SK-N-SH (cell line): Measurements from ENCODE around the gene BICC1. TPM values are rescaled to one million over a fixed set of nuclear protein-coding genes. Genes with fewer than 3 reads are reported as not detected.

Experiments
- CTCF ChIA-PET: fragments of 300-600, 350-600 bp; formaldehyde crosslinking; extraction: SDS; loops from one replicate; lab custom pipeline; 2021; lab: Yijun Ruan, JAX
- POLR2A ChIA-PET: fragments of 350-600 bp; sonication (Branson Sonifier 250); formaldehyde crosslinking; extraction: SDS; loops from one replicate; lab custom pipeline; 2020; ENCODE audit warnings: antibody characterized with exemption, inconsistent platforms; lab: Yijun Ruan, JAX
- DNase-seq: peaks from one replicate; pipeline ENCODE4 v3.0.0; 2012
- H2AFZ ChIP-seq: fragments of 200-600 bp; sonication (generic); 2 replicates; pipeline ENCODE4 v1.8.1; 2016; ENCODE audit warnings: antibody characterized with exemption, mild to moderate bottlenecking, low read depth
- H3F3A ChIP-seq: fragments of 200-600 bp; sonication (generic); replicated peaks from 2 replicates; pipeline ENCODE3; 2016; ENCODE audit warnings: antibody characterized with exemption, mild to moderate bottlenecking; ENCODE audit not compliant: insufficient read depth
- H3K27ac ChIP-seq, 2 experiments: fragments of 200-500 bp in 1 of 2; fragments of 200-600 bp in 1 of 2; sonication (Bioruptor generic) in 1 of 2; sonication (generic), shearing (Covaris generic) in 1 of 2; 2 replicates each; pipeline versions ENCODE4 v1.5.1 to v1.6.1; 2014 to 2016; ENCODE audit warnings: low read depth in 2 of 2, inconsistent platforms in 1 of 2, low read length in 1 of 2, mild to moderate bottlenecking in 1 of 2, mixed read lengths in 1 of 2
- H3K27me3 ChIP-seq: fragments of 200-600 bp; sonication (generic), shearing (Covaris generic); 2 replicates; pipeline ENCODE4 v1.6.1; 2016; ENCODE audit warnings: mixed run types; ENCODE audit not compliant: insufficient read depth
- H3K36me3 ChIP-seq, 2 experiments: fragments of 200-500 bp in 1 of 2; fragments of 200-600 bp in 1 of 2; sonication (Bioruptor generic) in 1 of 2; sonication (generic) in 1 of 2; replicated peaks in 1 of 2; 2 replicates each; pipeline versions ENCODE3 to v1.5.1; 2014 to 2016; ENCODE audit warnings: low read length in 1 of 2, mild to moderate bottlenecking in 1 of 2; ENCODE audit not compliant: insufficient read depth in 2 of 2, control insufficient read depth in 1 of 2
- H3K4me1 ChIP-seq, 2 experiments: fragments of 200-500 bp in 1 of 2; fragments of 200-600 bp in 1 of 2; sonication (Bioruptor generic) in 1 of 2; sonication (generic), shearing (Covaris generic) in 1 of 2; 2 replicates each; pipeline versions ENCODE4 v1.5.1 to v1.6.1; 2014 to 2016; ENCODE audit warnings: low read depth in 1 of 2, low read length in 1 of 2, mixed run types in 1 of 2; ENCODE audit not compliant: insufficient read depth in 2 of 2, control insufficient read depth in 1 of 2
- H3K4me2 ChIP-seq: fragments of 200-600 bp; sonication (generic), shearing (Covaris generic); 2 replicates; pipeline ENCODE4 v1.6.1; 2017; ENCODE audit warnings: mixed run types
- H3K4me3 ChIP-seq, 2 experiments: fragments of 200-500 bp in 1 of 2; fragments of 200-600 bp in 1 of 2; sonication (Bioruptor generic) in 1 of 2; sonication (generic), shearing (Covaris generic) in 1 of 2; 2 replicates each; pipeline versions ENCODE4 v1.5.1 to v1.8.1; 2014 to 2016; ENCODE audit warnings: low read depth in 2 of 2, inconsistent platforms in 1 of 2, low read length in 1 of 2, mild to moderate bottlenecking in 1 of 2, mixed read lengths in 1 of 2, moderate library complexity in 1 of 2
- H3K79me2 ChIP-seq: fragments of 200-600 bp; sonication (generic); 2 replicates; pipeline ENCODE4 v1.8.1; 2017; ENCODE audit warnings: mild to moderate bottlenecking; ENCODE audit not compliant: insufficient read depth
- H3K9ac ChIP-seq: fragments of 200-600 bp; sonication (generic); 2 replicates; pipeline ENCODE4 v1.6.1; 2017; ENCODE audit warnings: mixed run types
- H3K9me2 ChIP-seq: fragments of 200-600 bp; sonication (generic); 2 replicates; pipeline ENCODE4 v1.6.1; 2017; ENCODE audit warnings: mixed run types
- H3K9me3 ChIP-seq: fragments of 200-600 bp; sonication (generic); 2 replicates; pipeline ENCODE4 v1.6.1; 2017; ENCODE audit warnings: mixed run types, mild to moderate bottlenecking, moderate library complexity
- H4K20me1 ChIP-seq: fragments of 200-600 bp; sonication (generic); 2 replicates; pipeline ENCODE4 v1.6.1; 2017; ENCODE audit warnings: mild to moderate bottlenecking, mixed run types; ENCODE audit not compliant: insufficient read depth
- CHD2 ChIP-seq: fragments of 150-350 bp; IDR thresholded peaks from 2 replicates; pipeline ENCODE4 v1.6.1; 2018; ENCODE audit warnings: low read length; ENCODE audit not compliant: partially characterized antibody
- ELF1 ChIP-seq: IDR thresholded peaks from 2 replicates; pipeline ENCODE4 v1.4.0; 2012
- EZH2phosphoT487 ChIP-seq: fragments of 200-600 bp; sonication (generic); IDR thresholded peaks from 2 replicates; pipeline ENCODE4 v1.6.1; 2017; ENCODE audit warnings: low read depth, mixed run types, mild to moderate bottlenecking, antibody characterized with exemption, moderate library complexity, borderline replicate concordance
- FOXJ3 ChIP-seq: sonication (generic); formaldehyde crosslinking; IDR thresholded peaks from 2 replicates; pipeline ENCODE4 v1.5.1; 2020; ENCODE audit warnings: mild to moderate bottlenecking, missing genetic modification reagents
- FOXM1 ChIP-seq: IDR thresholded peaks from 2 replicates; pipeline ENCODE4 v1.4.0; 2012; ENCODE audit warnings: low read depth, mild to moderate bottlenecking
- GABPA ChIP-seq: IDR thresholded peaks from 2 replicates; pipeline ENCODE4 v1.4.0; 2012; ENCODE audit warnings: low read depth, mild to moderate bottlenecking
- JUND ChIP-seq: IDR thresholded peaks from 2 replicates; pipeline ENCODE4 v1.4.0; 2012
- MAX ChIP-seq: IDR thresholded peaks from 2 replicates; pipeline ENCODE4 v1.4.0; 2012; ENCODE audit warnings: low read depth
- NFIC ChIP-seq: IDR thresholded peaks from 2 replicates; pipeline ENCODE4 v1.4.0; 2012; ENCODE audit warnings: borderline replicate concordance
- NRF1 ChIP-seq: IDR thresholded peaks from 2 replicates; pipeline ENCODE4 v1.6.1; 2012; ENCODE audit warnings: low read depth, mild to moderate bottlenecking, low read length
- RAD21 ChIP-seq: IDR thresholded peaks from 2 replicates; pipeline ENCODE4 v1.6.1; 2012; ENCODE audit warnings: mild to moderate bottlenecking, low read length
- RFX5 ChIP-seq: IDR thresholded peaks from 2 replicates; pipeline ENCODE4 v1.6.1; 2012; ENCODE audit warnings: mild to moderate bottlenecking, improper control_type of control experiment, low read length
- TAF1 ChIP-seq: IDR thresholded peaks from 2 replicates; pipeline ENCODE4 v1.6.1; 2012; ENCODE audit warnings: low read depth, mild to moderate bottlenecking, low read length, moderate library complexity, borderline replicate concordance
- TCF12 ChIP-seq: IDR thresholded peaks from 2 replicates; pipeline ENCODE4 v1.4.0; 2012
- TEAD4 ChIP-seq: IDR thresholded peaks from 2 replicates; pipeline ENCODE4 v1.4.0; 2012; ENCODE audit warnings: mild to moderate bottlenecking, borderline replicate concordance; ENCODE audit not compliant: insufficient read depth
- USF1 ChIP-seq: IDR thresholded peaks from 2 replicates; pipeline ENCODE4 v1.4.0; 2012; ENCODE audit warnings: low read depth, borderline replicate concordance
- WGBS: methylation state at CpG from one replicate; pipeline ENCODE4 v1.1.6; 2017; ENCODE audit warnings: low lambda C conversion rate; 5-methylcytosine and 5-hydroxymethylcytosine counted together
- polyA plus RNA-seq, 3 experiments: library from polyadenylated mRNA; depleted of rRNA; stranded (reverse); fragments of >200 nt; gene quantifications; 2 replicates each; pipeline ENCODE4 v1.2.3, GENCODE V29; 2012
- TF ChIP-seq, protein P1 (sequence below): IDR thresholded peaks from 2 replicates; pipeline ENCODE4 v1.6.1; 2012; ENCODE audit warnings: mild to moderate bottlenecking, low read depth, low read length, moderate library complexity

Gene BICC1
- polyA plus RNA-seq, 1 of the 3 experiments (the other 2 are of a cell fraction): 1.5 TPM

- Histone ChIP-seq H4K20me1 (no peaks in the 10 kb centered on the region), H3F3A (peaks cover 3% of the 10 kb centered on the region), H3K4me2 (no peak overlapping the region), H2AFZ (no peak overlapping the region), H3K9me2 (no peaks in the 10 kb centered on the region), H3K36me3 (peaks cover 0 to 3% of the 10 kb centered on the region in 2 experiments), H3K27me3 (no peaks in the 10 kb centered on the region), H3K4me3 (no peak overlapping the region), H3K9me3 (peaks cover 17% of the 10 kb centered on the region), H3K4me1 (peaks cover 0 to under 1% of the 10 kb centered on the region in 2 experiments; a peak in 2 of 4 replicates), H3K27ac (no peak overlapping the region), H3K79me2 (0 out of 2 replicates have a peak, but pooled peaks cover 3% of the 10 kb centered on the region), H3K9ac (no peak overlapping the region)
- DNase-seq: no peak
- ChIA-PET POLR2A (no interaction called here), CTCF (no interaction called here)
- TF ChIP-seq EZH2phosphoT487: no peak
- no peak for TF ChIP-seq TCF12
- no peak for TF ChIP-seq RAD21
- no peak for TF ChIP-seq CHD2
- no peak for TF ChIP-seq FOXM1
- TF ChIP-seq FOXJ3 (CRISPR knock-in tag): no peak
- TF ChIP-seq USF1: no peak
- TF ChIP-seq NFIC: no peak
- no peak for TF ChIP-seq TEAD4
- no peak for TF ChIP-seq TAF1
- no peak for TF ChIP-seq RFX5
- TF ChIP-seq ELF1: no peak
- no peak for TF ChIP-seq NRF1
- TF ChIP-seq JUND: no peak
- no peak for TF ChIP-seq MAX
- TF ChIP-seq, protein P1, sequence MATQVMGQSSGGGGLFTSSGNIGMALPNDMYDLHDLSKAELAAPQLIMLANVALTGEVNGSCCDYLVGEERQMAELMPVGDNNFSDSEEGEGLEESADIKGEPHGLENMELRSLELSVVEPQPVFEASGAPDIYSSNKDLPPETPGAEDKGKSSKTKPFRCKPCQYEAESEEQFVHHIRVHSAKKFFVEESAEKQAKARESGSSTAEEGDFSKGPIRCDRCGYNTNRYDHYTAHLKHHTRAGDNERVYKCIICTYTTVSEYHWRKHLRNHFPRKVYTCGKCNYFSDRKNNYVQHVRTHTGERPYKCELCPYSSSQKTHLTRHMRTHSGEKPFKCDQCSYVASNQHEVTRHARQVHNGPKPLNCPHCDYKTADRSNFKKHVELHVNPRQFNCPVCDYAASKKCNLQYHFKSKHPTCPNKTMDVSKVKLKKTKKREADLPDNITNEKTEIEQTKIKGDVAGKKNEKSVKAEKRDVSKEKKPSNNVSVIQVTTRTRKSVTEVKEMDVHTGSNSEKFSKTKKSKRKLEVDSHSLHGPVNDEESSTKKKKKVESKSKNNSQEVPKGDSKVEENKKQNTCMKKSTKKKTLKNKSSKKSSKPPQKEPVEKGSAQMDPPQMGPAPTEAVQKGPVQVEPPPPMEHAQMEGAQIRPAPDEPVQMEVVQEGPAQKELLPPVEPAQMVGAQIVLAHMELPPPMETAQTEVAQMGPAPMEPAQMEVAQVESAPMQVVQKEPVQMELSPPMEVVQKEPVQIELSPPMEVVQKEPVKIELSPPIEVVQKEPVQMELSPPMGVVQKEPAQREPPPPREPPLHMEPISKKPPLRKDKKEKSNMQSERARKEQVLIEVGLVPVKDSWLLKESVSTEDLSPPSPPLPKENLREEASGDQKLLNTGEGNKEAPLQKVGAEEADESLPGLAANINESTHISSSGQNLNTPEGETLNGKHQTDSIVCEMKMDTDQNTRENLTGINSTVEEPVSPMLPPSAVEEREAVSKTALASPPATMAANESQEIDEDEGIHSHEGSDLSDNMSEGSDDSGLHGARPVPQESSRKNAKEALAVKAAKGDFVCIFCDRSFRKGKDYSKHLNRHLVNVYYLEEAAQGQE: no peak
- no peak for TF ChIP-seq GABPA
- 97% methylated on average over 3 of the region's 3 CpGs for WGBS
Measured at GRCh38 chr10:58535311-58535710, 22.6 kb downstream of the BICC1 start.
